HepG2 (cell line): ENCODE measurements around the gene HMGN4. TPM values are rescaled to one million over a fixed set of nuclear protein-coding genes. Genes with fewer than 3 reads are reported as not detected.
A peak's percentile ranks its signal among the peaks of the same experiment; 100 is the strongest.

Experiments used
- ARHGAP35 ChIP-seq: sonication (generic); formaldehyde crosslinking; IDR thresholded peaks from 2 replicates; pipeline ENCODE4 v1.9.0; 2022; ENCODE audit warnings: mild to moderate bottlenecking, inconsistent platforms, moderate library complexity, missing genetic modification reagents, borderline replicate concordance
- ATF4 ChIP-seq, 2 experiments: fragments of 450-650 bp in 1 of 2; sonication (generic) in 1 of 2; formaldehyde crosslinking; IDR thresholded peaks; 2 replicates each; pipeline versions ENCODE4 v1.5.0 to v1.8.0; 2020 to 2022; ENCODE audit warnings: mild to moderate bottlenecking in 1 of 2, missing genetic modification reagents in 1 of 2
- ETV6 ChIP-seq: sonication (generic); formaldehyde crosslinking; conservative IDR thresholded peaks from 2 replicates; pipeline ENCODE4 v1.4.0; 2020; ENCODE audit warnings: missing genetic modification reagents
- HIVEP1 ChIP-seq: sonication (generic); formaldehyde crosslinking; IDR thresholded peaks from 2 replicates; pipeline ENCODE4 v1.4.0; 2020; ENCODE audit warnings: mild to moderate bottlenecking, missing genetic modification reagents
- IRF1 ChIP-seq: sonication (generic); formaldehyde crosslinking; IDR thresholded peaks from 2 replicates; pipeline ENCODE4 v1.4.0; 2020; ENCODE audit warnings: low read depth, mild to moderate bottlenecking, missing genetic modification reagents
- MAFG ChIP-seq: sonication (generic); formaldehyde crosslinking; IDR thresholded peaks from 2 replicates; pipeline ENCODE4 v1.5.1; 2020; ENCODE audit warnings: mild to moderate bottlenecking, missing genetic modification reagents
- MYPOP ChIP-seq: sonication (generic); formaldehyde crosslinking; IDR thresholded peaks from 2 replicates; pipeline ENCODE4 v1.8.1; 2023; ENCODE audit warnings: mild to moderate bottlenecking, moderate library complexity, missing genetic modification reagents
- NBN ChIP-seq: fragments of 450-650 bp; conservative IDR thresholded peaks from 2 replicates; pipeline ENCODE4 v1.6.1; 2017
- NFIB ChIP-seq: sonication (generic); formaldehyde crosslinking; IDR thresholded peaks from 2 replicates; pipeline ENCODE4 v1.9.0; 2021; ENCODE audit warnings: missing genetic modification reagents, mild to moderate bottlenecking, borderline replicate concordance
- PAF1 ChIP-seq: IDR thresholded peaks from 2 replicates; pipeline ENCODE4 v1.6.1; 2016; ENCODE audit warnings: missing genetic modification reagents, missing compliant biosample characterization
- PHF20 ChIP-seq: sonication (generic); formaldehyde crosslinking; IDR thresholded peaks from 2 replicates; pipeline ENCODE4 v1.5.0; 2020; ENCODE audit warnings: mild to moderate bottlenecking, missing genetic modification reagents
- PRDM15 ChIP-seq: sonication (generic); formaldehyde crosslinking; IDR thresholded peaks from 2 replicates; pipeline ENCODE4 v1.4.0; 2020; ENCODE audit warnings: missing genetic modification reagents
- SYNCRIP ChIP-seq: fragments of 200-400 bp; formaldehyde crosslinking; IDR thresholded peaks from 2 replicates; pipeline ENCODE4 v1.6.1; 2018; ENCODE audit warnings: mild to moderate bottlenecking, low read depth, low read length; ENCODE audit not compliant: insufficient read depth
- ZBTB1 ChIP-seq: sonication (generic); formaldehyde crosslinking; IDR thresholded peaks from 2 replicates; pipeline ENCODE4 v1.4.0; 2020; ENCODE audit warnings: missing genetic modification reagents, borderline replicate concordance
- ZBTB8A ChIP-seq: sonication (generic); formaldehyde crosslinking; IDR thresholded peaks from 2 replicates; pipeline ENCODE4 v1.4.0; 2020; ENCODE audit warnings: mild to moderate bottlenecking, low read depth, missing genetic modification reagents, borderline replicate concordance
- ZFX ChIP-seq: sonication (generic); formaldehyde crosslinking; IDR thresholded peaks from 2 replicates; pipeline ENCODE4 v1.4.0; 2020; ENCODE audit warnings: mild to moderate bottlenecking, low read depth, missing genetic modification reagents, moderate library complexity
- ZNF138 ChIP-seq: sonication (generic); formaldehyde crosslinking; IDR thresholded peaks from 2 replicates; pipeline ENCODE4 v1.5.0; 2020; ENCODE audit warnings: mild to moderate bottlenecking, low read depth, missing genetic modification reagents
- ZNF484 ChIP-seq: sonication (generic); formaldehyde crosslinking; IDR thresholded peaks from 2 replicates; pipeline ENCODE4 v1.5.1; 2020; ENCODE audit warnings: mild to moderate bottlenecking, low read depth, missing genetic modification reagents, borderline replicate concordance
- ZNF570 ChIP-seq: sonication (generic); formaldehyde crosslinking; IDR thresholded peaks from 2 replicates; pipeline ENCODE4 v1.4.0; 2020; ENCODE audit warnings: mild to moderate bottlenecking, missing genetic modification reagents, borderline replicate concordance
- ZNF577 ChIP-seq: sonication (generic); formaldehyde crosslinking; IDR thresholded peaks from 2 replicates; pipeline ENCODE4 v1.4.0; 2020; ENCODE audit warnings: mild to moderate bottlenecking, low read depth, missing genetic modification reagents, borderline replicate concordance
- ZNF605 ChIP-seq: sonication (generic); formaldehyde crosslinking; IDR thresholded peaks from 2 replicates; pipeline ENCODE4 v1.8.0; 2022; ENCODE audit warnings: mild to moderate bottlenecking, missing genetic modification reagents
- ZNF879 ChIP-seq: sonication (generic); formaldehyde crosslinking; IDR thresholded peaks from 2 replicates; pipeline ENCODE4 v1.8.1; 2023; ENCODE audit warnings: missing genetic modification reagents
- ZNF883 ChIP-seq: sonication (generic); formaldehyde crosslinking; IDR thresholded peaks from 2 replicates; pipeline ENCODE4 v1.5.1; 2020; ENCODE audit warnings: mild to moderate bottlenecking, missing genetic modification reagents; ENCODE audit errors: not compliant biosample characterization
- polyA plus RNA-seq, 8 experiments: library from polyadenylated mRNA; depleted of rRNA in 3 of 8; stranded (reverse) in 7 of 8; unstranded in 1 of 8; fragments of >200 nt; fragmentation: Illumina TruSeq in 4 of 8; extraction: Trizol in 4 of 8; gene quantifications; 2 replicates each; pipeline versions ENCODE4 v1.2.1 to v1.2.3, GENCODE V29; 2011 to 2016; ENCODE audit warnings: low read depth in 4 of 8, missing spikeins in 1 of 8, mixed read lengths in 1 of 8; ENCODE audit not compliant: insufficient read depth in 1 of 8
- total RNA-seq, 5 experiments: library from RNA; depleted of rRNA; stranded (reverse); fragments of >200 nt; fragmentation: Illumina TruSeq; extraction: Trizol; gene quantifications; 2 replicates each; pipeline ENCODE4 v1.2.3, GENCODE V29; 2016; ENCODE audit warnings: low read depth in 1 of 5

The HMGN4 gene
- total and polyA plus RNA-seq, 2 of the 13 experiments (the other 11 are each of a cell fraction or from before 2014, with no cell fraction given): 39.9 to 52.1 TPM

- TF ChIP-seq ZNF577 (no peak), ZNF879 (CRISPR knock-in tag) (no peak), HIVEP1 (CRISPR knock-in tag) (0 out of 2 replicates have a peak, but pooled peaks have one; percentile 35), SYNCRIP (no peak), NFIB (CRISPR knock-in tag) (no peak), ZBTB8A (CRISPR knock-in tag) (no peak), NBN (no peak), ARHGAP35 (CRISPR knock-in tag) (no peak), PHF20 (CRISPR knock-in tag) (no peak; the same call in 1 of the 2 replicates), MAFG (no peak), ETV6 (peak; percentile 76), ATF4 (CRISPR knock-in tag; IDR thresholded peaks at IDR 0.05) (peak in 1 of 2 experiments; percentile 84; a peak in 2 of 4 replicates), MYPOP (CRISPR knock-in tag) (peak; percentile 91), ZNF605 (CRISPR knock-in tag) (peak; percentile 89), ZNF138 (CRISPR knock-in tag) (0 out of 2 replicates have a peak, but pooled peaks have one; percentile 38), ZNF484 (CRISPR knock-in tag) (no peak), ZFX (CRISPR knock-in tag) (peak; percentile 38; the same call in 1 of the 2 replicates), PAF1 (no peak), ZNF883 (CRISPR knock-in tag) (peak; percentile 21), ZBTB1 (no peak), PRDM15 (CRISPR knock-in tag) (no peak), IRF1 (no peak), ZNF570 (CRISPR knock-in tag) (no peak)
Measured at GRCh38 chr6:26571592-26572296, 33.6 kb downstream of the HMGN4 start (continued).
